ENCODE measurements around the gene F13A1.

- TF ChIP-seq CTCF (IDR thresholded peaks at IDR 0.05; ENCODE audit: control extremely low read depth in 1 of 3, insufficient read depth in 1 of 3, low read depth in 1 of 3, low read length in 3 of 3) (no peak), GABPA (IDR thresholded peaks at IDR 0.05; ENCODE audit: borderline replicate concordance, insufficient read depth, low read length) (no peak), RNF2 (IDR thresholded peaks at IDR 0.05; ENCODE audit: borderline replicate concordance, low read depth, low read length, missing control alignments, poor library complexity, severe bottlenecking) (no peak), NRF1 (IDR thresholded peaks at IDR 0.05; ENCODE audit: low read depth, low read length) (no peak), RXRA (IDR thresholded peaks at IDR 0.05; ENCODE audit: insufficient read depth, low read depth, low read length) (no peak), ZNF274 (IDR thresholded peaks at IDR 0.05; ENCODE audit: borderline replicate concordance, extremely low read depth, low read length) (no peak), SUZ12 (IDR thresholded peaks at IDR 0.05; ENCODE audit: low read length) (no peak), POLR2A (IDR thresholded peaks at IDR 0.05; ENCODE audit: control extremely low read depth in 1 of 2, low read depth in 2 of 2, low read length in 2 of 2) (no peak), POLR2AphosphoS5 (IDR thresholded peaks at IDR 0.05; ENCODE audit: low read depth, low read length) (no peak), SIX5 (IDR thresholded peaks at IDR 0.05; ENCODE audit: low read depth, low read length) (no peak), ASH2L (IDR thresholded peaks at IDR 0.05; ENCODE audit: low read length) (no peak), TAF1 (IDR thresholded peaks at IDR 0.05; ENCODE audit: low read depth, low read length) (no peak)
- TF ChIP-seq, protein P1, sequence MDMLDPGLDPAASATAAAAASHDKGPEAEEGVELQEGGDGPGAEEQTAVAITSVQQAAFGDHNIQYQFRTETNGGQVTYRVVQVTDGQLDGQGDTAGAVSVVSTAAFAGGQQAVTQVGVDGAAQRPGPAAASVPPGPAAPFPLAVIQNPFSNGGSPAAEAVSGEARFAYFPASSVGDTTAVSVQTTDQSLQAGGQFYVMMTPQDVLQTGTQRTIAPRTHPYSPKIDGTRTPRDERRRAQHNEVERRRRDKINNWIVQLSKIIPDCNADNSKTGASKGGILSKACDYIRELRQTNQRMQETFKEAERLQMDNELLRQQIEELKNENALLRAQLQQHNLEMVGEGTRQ (IDR thresholded peaks at IDR 0.05; ENCODE audit: low read length): no peak
Observed at GRCh38 chr6:6193221-6193745, 127.2 kb downstream of the F13A1 start.

Measured in H1 (cell line).